Uterus (tissue), 2 donors: ENCODE results near the gene DAB2IP.

Experiments
- POLR2A ChIP-seq, 2 donors: fragments of 450-650 bp; IDR thresholded peaks; one replicate each; pipeline ENCODE4 v1.6.1; 2016; ENCODE audit warnings: antibody characterized with exemption in 2 of 2, mild to moderate bottlenecking in 1 of 2, moderate library complexity in 1 of 2
- TF ChIP-seq, protein P1 (sequence below), 4 experiments: fragments of 200-600 bp in 2 of 4; fragments of 450-650 bp in 2 of 4; sonication (generic) in 2 of 4; IDR thresholded peaks; one replicate each; pipeline ENCODE4 v1.5.1; 2016 to 2019; ENCODE audit warnings: antibody characterized with exemption in 4 of 4, mild to moderate bottlenecking in 2 of 4, moderate library complexity in 1 of 4

DNA sequence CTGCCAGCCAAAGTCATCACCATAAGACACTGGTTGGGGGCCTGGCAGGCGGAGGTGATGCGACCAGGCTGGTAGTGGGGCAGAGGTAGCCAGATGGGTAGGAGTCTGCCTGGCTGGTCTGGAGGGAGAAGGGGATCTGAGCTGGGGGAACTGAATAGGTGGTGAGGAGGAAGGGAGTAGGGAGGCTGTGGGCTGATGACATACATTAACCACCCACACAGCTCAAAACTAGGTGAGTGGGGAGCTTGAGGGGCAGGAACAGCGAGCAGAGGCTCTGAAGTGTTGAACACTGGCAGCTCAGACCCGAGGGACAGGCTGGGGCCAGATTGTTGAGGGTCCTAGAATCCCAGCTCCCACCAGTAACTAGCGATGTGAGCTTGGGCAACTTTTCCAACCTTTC, 81.0 kb downstream of the DAB2IP start:
- TF ChIP-seq, protein P1, sequence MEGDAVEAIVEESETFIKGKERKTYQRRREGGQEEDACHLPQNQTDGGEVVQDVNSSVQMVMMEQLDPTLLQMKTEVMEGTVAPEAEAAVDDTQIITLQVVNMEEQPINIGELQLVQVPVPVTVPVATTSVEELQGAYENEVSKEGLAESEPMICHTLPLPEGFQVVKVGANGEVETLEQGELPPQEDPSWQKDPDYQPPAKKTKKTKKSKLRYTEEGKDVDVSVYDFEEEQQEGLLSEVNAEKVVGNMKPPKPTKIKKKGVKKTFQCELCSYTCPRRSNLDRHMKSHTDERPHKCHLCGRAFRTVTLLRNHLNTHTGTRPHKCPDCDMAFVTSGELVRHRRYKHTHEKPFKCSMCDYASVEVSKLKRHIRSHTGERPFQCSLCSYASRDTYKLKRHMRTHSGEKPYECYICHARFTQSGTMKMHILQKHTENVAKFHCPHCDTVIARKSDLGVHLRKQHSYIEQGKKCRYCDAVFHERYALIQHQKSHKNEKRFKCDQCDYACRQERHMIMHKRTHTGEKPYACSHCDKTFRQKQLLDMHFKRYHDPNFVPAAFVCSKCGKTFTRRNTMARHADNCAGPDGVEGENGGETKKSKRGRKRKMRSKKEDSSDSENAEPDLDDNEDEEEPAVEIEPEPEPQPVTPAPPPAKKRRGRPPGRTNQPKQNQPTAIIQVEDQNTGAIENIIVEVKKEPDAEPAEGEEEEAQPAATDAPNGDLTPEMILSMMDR (IDR thresholded peaks at IDR 0.05), result no peak
- no peak for TF ChIP-seq POLR2A (IDR thresholded peaks at IDR 0.05)
